GM12878 (cell line): ENCODE data around the gene GCC2. TPM values are rescaled to one million over a fixed set of nuclear protein-coding genes. Genes with fewer than 3 reads are reported as not detected.

Source experiments
- ATAC-seq: fragments of 200-7000 bp; cut with Tn5 transposase; 3 replicates; pipeline ENCODE4 v1.9.1; 2020; ENCODE audit warnings: mild to moderate bottlenecking, moderate library complexity
- BruUV-seq: library from RNA; stranded (reverse); fragments of 400-500 nt; replicated peaks from 2 replicates; lab custom pipeline; 2021; lab: Mats Ljungman, UMichigan
- CTCF ChIA-PET: fragments of 300-600 bp; sonication (Branson Sonifier 250); formaldehyde crosslinking; extraction: SDS; loops from one replicate; lab custom pipeline; 2021; ENCODE audit warnings: inconsistent platforms; lab: Yijun Ruan, JAX
- POLR2A ChIA-PET: fragments of 350-600 bp; formaldehyde crosslinking; extraction: SDS; loops from one replicate; lab custom pipeline; 2021; ENCODE audit warnings: inconsistent platforms; lab: Charles Lee
- RAD21 ChIA-PET: fragments of 300-600 bp; sonication (Branson Sonifier 250); formaldehyde crosslinking; loops from one replicate; lab custom pipeline; 2023; ENCODE audit warnings: antibody characterized with exemption; ENCODE audit not compliant: unreplicated experiment; lab: Charles Lee
- SMC1A ChIA-PET: fragments of 300-600 bp; sonication (Branson Sonifier 250); formaldehyde crosslinking; loops from one replicate; lab custom pipeline; 2023; ENCODE audit not compliant: unreplicated experiment, uncharacterized antibody; lab: Charles Lee
- DNase-seq: peaks from one replicate; pipeline ENCODE4 v3.0.0-alpha.2; 2011; ENCODE audit warnings: low read depth, low spot score
- FAIRE-seq: peaks from 3 replicates; lab custom pipeline; 2011; peaks lifted over from hg19 to GRCh38; lab: Jason Lieb, UNC
- H2AFZ ChIP-seq: 2 replicates; pipeline ENCODE4 v1.6.0; 2011; ENCODE audit warnings: low read depth, low read length, control low read depth; ENCODE audit not compliant: control insufficient read depth
- H3K27ac ChIP-seq: 2 replicates; pipeline ENCODE4 v1.5.1; 2011; ENCODE audit warnings: control low read depth; ENCODE audit not compliant: control insufficient read depth, insufficient read depth
- H3K27me3 ChIP-seq, 2 experiments: replicated peaks in 1 of 2; 2 replicates each; pipeline versions ENCODE4 v1.6.0 to v1.6.1; 2011; ENCODE audit warnings: low read length in 1 of 2; ENCODE audit not compliant: control insufficient read depth in 2 of 2, insufficient read depth in 2 of 2
- H3K36me3 ChIP-seq, 2 experiments: 2 replicates each; pipeline ENCODE4 v1.5.1; 2011; ENCODE audit warnings: low read length in 1 of 2; ENCODE audit not compliant: control insufficient read depth in 2 of 2, insufficient read depth in 2 of 2
- H3K4me1 ChIP-seq: 2 replicates; pipeline ENCODE4 v1.6.1; 2011; ENCODE audit warnings: mild to moderate bottlenecking, low read length, moderate library complexity, mixed read lengths; ENCODE audit not compliant: control insufficient read depth, insufficient read depth
- H3K4me2 ChIP-seq: 2 replicates; pipeline ENCODE4 v1.6.0; 2011; ENCODE audit warnings: control low read depth; ENCODE audit not compliant: control insufficient read depth, insufficient read depth
- H3K4me3 ChIP-seq: fragments of 200-600 bp; sonication (generic); 2 replicates; pipeline ENCODE4 v1.5.1; 2016
- H3K79me2 ChIP-seq: 2 replicates; pipeline ENCODE4 v1.6.0; 2011; ENCODE audit warnings: low read length; ENCODE audit not compliant: control insufficient read depth, insufficient read depth
- H3K9ac ChIP-seq: 2 replicates; pipeline ENCODE4 v1.8.0; 2011; ENCODE audit warnings: low read length, control low read depth, mixed read lengths; ENCODE audit not compliant: control insufficient read depth, insufficient read depth
- H3K9me3 ChIP-seq: replicated peaks from 3 replicates; pipeline ENCODE4 v1.5.1; 2011; ENCODE audit warnings: mild to moderate bottlenecking, low read length; ENCODE audit not compliant: control insufficient read depth, insufficient read depth
- H4K20me1 ChIP-seq: 2 replicates; pipeline ENCODE4 v1.6.0; 2011; ENCODE audit not compliant: control insufficient read depth, insufficient read depth
- BRCA1 ChIP-seq: IDR thresholded peaks from 2 replicates; pipeline ENCODE4 v1.6.1; 2011; ENCODE audit warnings: low read depth, low read length, improper control_type of control experiment
- CBFB ChIP-seq: IDR thresholded peaks from 2 replicates; pipeline ENCODE4 v1.6.1; 2016; ENCODE audit warnings: antibody characterized with exemption, low read depth
- CBX5 ChIP-seq: sonication (generic); IDR thresholded peaks from 2 replicates; pipeline ENCODE4 v1.6.1; 2016; ENCODE audit warnings: low read depth, moderate library complexity, mild to moderate bottlenecking, inconsistent platforms
- DPF2 ChIP-seq: fragments of 450-650 bp; IDR thresholded peaks from 2 replicates; pipeline ENCODE4 v1.6.1; 2017; ENCODE audit warnings: mild to moderate bottlenecking
- HCFC1 ChIP-seq: fragments of 150-350 bp; IDR thresholded peaks from 2 replicates; pipeline ENCODE4 v1.6.1; 2014; ENCODE audit warnings: low read length
- KAT2A ChIP-seq: conservative IDR thresholded peaks from 2 replicates; pipeline ENCODE4 v1.6.1; 2011; ENCODE audit warnings: low read depth, low read length; ENCODE audit not compliant: control insufficient read depth
- POLR2AphosphoS2 ChIP-seq: IDR thresholded peaks from 2 replicates; pipeline ENCODE4 v1.6.1; 2011; ENCODE audit warnings: low read depth, mild to moderate bottlenecking, low read length, improper control_type of control experiment, moderate library complexity
- RFX5 ChIP-seq: IDR thresholded peaks from 2 replicates; pipeline ENCODE4 v1.6.1; 2011; ENCODE audit warnings: low read depth, low read length, improper control_type of control experiment
- SUPT20H ChIP-seq: IDR thresholded peaks from 2 replicates; pipeline ENCODE4 v1.6.1; 2011; ENCODE audit warnings: low read depth, mild to moderate bottlenecking, low read length, moderate library complexity, borderline replicate concordance; ENCODE audit not compliant: control insufficient read depth
- TARDBP ChIP-seq: IDR thresholded peaks from 2 replicates; pipeline ENCODE4 v1.6.1; 2016; ENCODE audit warnings: borderline replicate concordance
- WRNIP1 ChIP-seq: IDR thresholded peaks from 2 replicates; pipeline ENCODE4 v1.6.1; 2011; ENCODE audit warnings: low read depth, low read length, improper control_type of control experiment, borderline replicate concordance
- ZNF384 ChIP-seq: IDR thresholded peaks from 2 replicates; pipeline ENCODE4 v1.6.1; 2012; ENCODE audit warnings: low read depth, mild to moderate bottlenecking, low read length, improper control_type of control experiment, borderline replicate concordance
- WGBS: methylation state at CpG from one replicate; pipeline ENCODE4 v1.1.6; 2016; ENCODE audit warnings: low lambda C conversion rate; ENCODE audit not compliant: insufficient replicate concordance, insufficient coverage; ENCODE audit errors: missing lambda C conversion rate; 5-methylcytosine and 5-hydroxymethylcytosine counted together
- in situ Hi-C: fragments of 300-500 bp; cut with MboI; formaldehyde crosslinking; loops from 9 replicates; pipeline ENCODE4 v1.14.3; 2018; ENCODE audit warnings: mixed read lengths
- intact Hi-C: fragments of 100-400 bp; cut with micrococcal nuclease; formaldehyde crosslinking; loops from one replicate; pipeline ENCODE4 v1.14.2; 2022; ENCODE audit not compliant: unreplicated experiment
- polyA plus RNA-seq, 11 experiments: library from polyadenylated mRNA; depleted of rRNA in 4 of 11; unstranded in 6 of 11; stranded (reverse) in 5 of 11; fragments of >200 nt; fragmentation: Nextera tagmentation in 4 of 11; fragmentation: Illumina TruSeq in 1 of 11; extraction: Ambion mirVana in 4 of 11; extraction: Trizol in 1 of 11; gene quantifications; 1 replicate in 1 of 11; 2 replicates in 10 of 11; pipeline versions ENCODE4 v1.2.1 to v1.2.3, GENCODE V29; 2011 to 2016; ENCODE audit warnings: inconsistent platforms in 2 of 11, missing spikeins in 2 of 11, low read depth in 1 of 11
- total RNA-seq, 4 experiments: library from RNA; depleted of rRNA in 3 of 4; stranded (reverse); fragments of >200 nt in 3 of 4; fragmentation: Illumina TruSeq in 1 of 4; extraction: Trizol in 1 of 4; gene quantifications; 2 replicates each; pipeline versions ENCODE4 v1.2.1 to v1.2.3, GENCODE V29; 2013 to 2021
- TF ChIP-seq, protein P1 (sequence below): fragments of 450-650 bp; formaldehyde crosslinking; IDR thresholded peaks from 2 replicates; pipeline ENCODE4 v1.4.0; 2020; ENCODE audit warnings: mild to moderate bottlenecking, moderate library complexity
- TF ChIP-seq, protein P2 (sequence below): IDR thresholded peaks from 2 replicates; pipeline ENCODE4 v1.6.1; 2012; ENCODE audit warnings: low read depth, low read length, improper control_type of control experiment
- TF ChIP-seq, protein P3 (sequence below): IDR thresholded peaks from 2 replicates; pipeline ENCODE4 v1.6.1; 2011; ENCODE audit warnings: borderline replicate concordance, low read depth, mild to moderate bottlenecking, moderate library complexity, low read length; ENCODE audit not compliant: insufficient read depth, poor library complexity, severe bottlenecking
- TF ChIP-seq, protein P4 (sequence below): fragments of 450-650 bp; IDR thresholded peaks from 2 replicates; pipeline ENCODE4 v1.6.1; 2017; ENCODE audit warnings: borderline replicate concordance

The GCC2 gene
- total and polyA plus RNA-seq, 10 of the 15 experiments (the other 5 are each of a cell fraction or from before 2014, with no cell fraction given): 11.8 to 35.5 (median 25.4) TPM

DNA sequence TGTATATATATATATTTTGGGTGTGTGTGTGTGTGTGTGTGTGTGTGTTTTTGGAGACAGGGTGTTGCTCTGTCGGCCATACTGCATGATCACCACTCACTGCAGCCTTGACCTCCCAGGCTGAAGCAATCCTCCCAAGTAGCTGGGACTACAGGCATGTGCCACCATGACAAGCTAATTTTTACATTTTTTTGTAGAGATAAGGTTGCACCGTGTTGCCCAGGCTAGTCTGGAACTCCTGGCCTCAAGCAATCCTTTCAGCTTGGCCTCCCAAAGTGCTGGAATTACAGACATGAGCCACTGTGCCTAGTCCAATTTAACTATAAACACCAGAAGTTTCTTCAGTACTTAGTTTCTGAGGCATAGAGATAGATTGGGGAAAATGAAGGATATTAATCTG is 103.6 kb downstream of the GCC2 start:
- H3K9me3 ChIP-seq: no peaks in the 10 kb centered on the region
- H2AFZ ChIP-seq: no peak overlapping the region
- no peaks in the 10 kb centered on the region for H4K20me1 ChIP-seq
- no peak overlapping the region for H3K27ac ChIP-seq
- RAD21 ChIA-PET: no interaction called here
- DNase-seq (no peak), FAIRE-seq (no peak), ATAC-seq (no peak)
- peaks cover 15% of the 10 kb centered on the region for H3K79me2 ChIP-seq
- 100% methylated on average over 2 of the region's 2 CpGs for WGBS
- H3K9ac ChIP-seq: no peak overlapping the region
- SMC1A ChIA-PET: interaction anchor here (0.7 kb wide), 1 partner anchor 8 kb away, joined by 3 read pairs; no protein-coding TSS in a partner anchor
- no peaks in the 10 kb centered on the region for H3K4me1 ChIP-seq
- no peaks in the 10 kb centered on the region for H3K27me3 ChIP-seq
- BruUV-seq: no TSS peak
- POLR2A ChIA-PET: no interaction called here
- CTCF ChIA-PET: no interaction called here
- intact Hi-C loops (no loop called here), in situ Hi-C loops (no loop called here)
- no peaks in the 10 kb centered on the region for H3K36me3 ChIP-seq
- TF ChIP-seq CBX5 (no peak), BRCA1 (no peak), DPF2 (no peak), CBFB (no peak), SUPT20H (no peak), ZNF384 (no peak), HCFC1 (no peak), RFX5 (no peak), TARDBP (no peak), POLR2AphosphoS2 (no peak), WRNIP1 (no peak), KAT2A (no peak)
- TF ChIP-seq, protein P1, sequence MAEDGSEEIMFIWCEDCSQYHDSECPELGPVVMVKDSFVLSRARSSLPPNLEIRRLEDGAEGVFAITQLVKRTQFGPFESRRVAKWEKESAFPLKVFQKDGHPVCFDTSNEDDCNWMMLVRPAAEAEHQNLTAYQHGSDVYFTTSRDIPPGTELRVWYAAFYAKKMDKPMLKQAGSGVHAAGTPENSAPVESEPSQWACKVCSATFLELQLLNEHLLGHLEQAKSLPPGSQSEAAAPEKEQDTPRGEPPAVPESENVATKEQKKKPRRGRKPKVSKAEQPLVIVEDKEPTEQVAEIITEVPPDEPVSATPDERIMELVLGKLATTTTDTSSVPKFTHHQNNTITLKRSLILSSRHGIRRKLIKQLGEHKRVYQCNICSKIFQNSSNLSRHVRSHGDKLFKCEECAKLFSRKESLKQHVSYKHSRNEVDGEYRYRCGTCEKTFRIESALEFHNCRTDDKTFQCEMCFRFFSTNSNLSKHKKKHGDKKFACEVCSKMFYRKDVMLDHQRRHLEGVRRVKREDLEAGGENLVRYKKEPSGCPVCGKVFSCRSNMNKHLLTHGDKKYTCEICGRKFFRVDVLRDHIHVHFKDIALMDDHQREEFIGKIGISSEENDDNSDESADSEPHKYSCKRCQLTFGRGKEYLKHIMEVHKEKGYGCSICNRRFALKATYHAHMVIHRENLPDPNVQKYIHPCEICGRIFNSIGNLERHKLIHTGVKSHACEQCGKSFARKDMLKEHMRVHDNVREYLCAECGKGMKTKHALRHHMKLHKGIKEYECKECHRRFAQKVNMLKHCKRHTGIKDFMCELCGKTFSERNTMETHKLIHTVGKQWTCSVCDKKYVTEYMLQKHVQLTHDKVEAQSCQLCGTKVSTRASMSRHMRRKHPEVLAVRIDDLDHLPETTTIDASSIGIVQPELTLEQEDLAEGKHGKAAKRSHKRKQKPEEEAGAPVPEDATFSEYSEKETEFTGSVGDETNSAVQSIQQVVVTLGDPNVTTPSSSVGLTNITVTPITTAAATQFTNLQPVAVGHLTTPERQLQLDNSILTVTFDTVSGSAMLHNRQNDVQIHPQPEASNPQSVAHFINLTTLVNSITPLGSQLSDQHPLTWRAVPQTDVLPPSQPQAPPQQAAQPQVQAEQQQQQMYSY (CRISPR knock-in tag): no peak
- TF ChIP-seq, protein P2, sequence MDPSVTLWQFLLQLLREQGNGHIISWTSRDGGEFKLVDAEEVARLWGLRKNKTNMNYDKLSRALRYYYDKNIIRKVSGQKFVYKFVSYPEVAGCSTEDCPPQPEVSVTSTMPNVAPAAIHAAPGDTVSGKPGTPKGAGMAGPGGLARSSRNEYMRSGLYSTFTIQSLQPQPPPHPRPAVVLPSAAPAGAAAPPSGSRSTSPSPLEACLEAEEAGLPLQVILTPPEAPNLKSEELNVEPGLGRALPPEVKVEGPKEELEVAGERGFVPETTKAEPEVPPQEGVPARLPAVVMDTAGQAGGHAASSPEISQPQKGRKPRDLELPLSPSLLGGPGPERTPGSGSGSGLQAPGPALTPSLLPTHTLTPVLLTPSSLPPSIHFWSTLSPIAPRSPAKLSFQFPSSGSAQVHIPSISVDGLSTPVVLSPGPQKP: no peak
- TF ChIP-seq, protein P3, sequence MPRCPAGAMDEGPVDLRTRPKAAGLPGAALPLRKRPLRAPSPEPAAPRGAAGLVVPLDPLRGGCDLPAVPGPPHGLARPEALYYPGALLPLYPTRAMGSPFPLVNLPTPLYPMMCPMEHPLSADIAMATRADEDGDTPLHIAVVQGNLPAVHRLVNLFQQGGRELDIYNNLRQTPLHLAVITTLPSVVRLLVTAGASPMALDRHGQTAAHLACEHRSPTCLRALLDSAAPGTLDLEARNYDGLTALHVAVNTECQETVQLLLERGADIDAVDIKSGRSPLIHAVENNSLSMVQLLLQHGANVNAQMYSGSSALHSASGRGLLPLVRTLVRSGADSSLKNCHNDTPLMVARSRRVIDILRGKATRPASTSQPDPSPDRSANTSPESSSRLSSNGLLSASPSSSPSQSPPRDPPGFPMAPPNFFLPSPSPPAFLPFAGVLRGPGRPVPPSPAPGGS: no peak
- TF ChIP-seq, protein P4, sequence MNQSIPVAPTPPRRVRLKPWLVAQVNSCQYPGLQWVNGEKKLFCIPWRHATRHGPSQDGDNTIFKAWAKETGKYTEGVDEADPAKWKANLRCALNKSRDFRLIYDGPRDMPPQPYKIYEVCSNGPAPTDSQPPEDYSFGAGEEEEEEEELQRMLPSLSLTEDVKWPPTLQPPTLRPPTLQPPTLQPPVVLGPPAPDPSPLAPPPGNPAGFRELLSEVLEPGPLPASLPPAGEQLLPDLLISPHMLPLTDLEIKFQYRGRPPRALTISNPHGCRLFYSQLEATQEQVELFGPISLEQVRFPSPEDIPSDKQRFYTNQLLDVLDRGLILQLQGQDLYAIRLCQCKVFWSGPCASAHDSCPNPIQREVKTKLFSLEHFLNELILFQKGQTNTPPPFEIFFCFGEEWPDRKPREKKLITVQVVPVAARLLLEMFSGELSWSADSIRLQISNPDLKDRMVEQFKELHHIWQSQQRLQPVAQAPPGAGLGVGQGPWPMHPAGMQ: no peak
- no peak overlapping the region for H3K4me3 ChIP-seq
- H3K4me2 ChIP-seq: no peak overlapping the region
